Brain microvascular endothelial cell (primary cell): ENCODE results near the gene KCNQ1.

Source experiments
- DNase-seq: peaks from one replicate; pipeline ENCODE4 v3.0.0-alpha.2; 2020
- H3K27ac ChIP-seq: fragments of 250-450 bp; sonication (Bioruptor Pico); 2 replicates; pipeline ENCODE4 v1.5.1; 2020; ENCODE audit warnings: mild to moderate bottlenecking, moderate library complexity
- H3K27me3 ChIP-seq: fragments of 250-450 bp; sonication (Bioruptor Pico); replicated peaks from 2 replicates; pipeline ENCODE4 v1.5.1; 2020; ENCODE audit warnings: mild to moderate bottlenecking
- H3K36me3 ChIP-seq: fragments of 250-450 bp; sonication (Bioruptor Pico); replicated peaks from 2 replicates; pipeline ENCODE4 v1.5.1; 2020; ENCODE audit warnings: mild to moderate bottlenecking
- H3K4me3 ChIP-seq: 2 replicates; pipeline ENCODE4 v1.5.1; 2011; ENCODE audit warnings: low read depth, mild to moderate bottlenecking, control low read depth, low read length, moderate library complexity
- CTCF ChIP-seq: IDR thresholded peaks from 2 replicates; pipeline ENCODE4 v1.5.1; 2011; ENCODE audit warnings: low read depth, mild to moderate bottlenecking, moderate library complexity, low read length, control low read depth, inconsistent platforms; ENCODE audit errors: missing control alignments
- in situ Hi-C: cut with HindIII; loops from 2 replicates; pipeline ENCODE4 v1.10.0; 2017; ENCODE audit warnings: low sequenced_read_pairs, low pct_ligation_motif_present

KCNQ1 gene

GRCh38 chr11:2752923-2753322 is 308.1 kb downstream of the KCNQ1 start:
- no peak for DNase-seq
- Histone ChIP-seq H3K27me3 (no peaks in the 10 kb centered on the region), H3K27ac (no peak overlapping the region), H3K36me3 (no peaks in the 10 kb centered on the region), H3K4me3 (no peak overlapping the region)
- no peak for TF ChIP-seq CTCF
- in situ Hi-C loops, result no loop called here

- no peak for DNase-seq
- no peak overlapping the region for H3K27ac ChIP-seq
- no peaks in the 10 kb centered on the region for H3K36me3 ChIP-seq
- TF ChIP-seq CTCF, result no peak
- no peaks in the 10 kb centered on the region for H3K27me3 ChIP-seq
- H3K4me3 ChIP-seq, result no peak overlapping the region
- in situ Hi-C loops, result no loop called here
Measured at GRCh38 chr11:2754008-2754407, 309.2 kb downstream of the KCNQ1 start.

- H3K4me3 ChIP-seq, result no peak overlapping the region
- H3K27me3 ChIP-seq, result no peaks in the 10 kb centered on the region
- no peak overlapping the region for H3K27ac ChIP-seq
Measured at GRCh38 chr11:2755071-2755470, 310.3 kb downstream of the KCNQ1 start.

GRCh38 chr11:2758751-2759150 is 313.9 kb downstream of the KCNQ1 start:
- in situ Hi-C loops, result no loop called here
- TF ChIP-seq CTCF, result no peak
- H3K27me3 ChIP-seq, result no peaks in the 10 kb centered on the region
- DNase-seq, result no peak
- H3K36me3 ChIP-seq, result no peaks in the 10 kb centered on the region
- H3K4me3 ChIP-seq, result no peak overlapping the region
- no peak overlapping the region for H3K27ac ChIP-seq

More at GRCh38 chr11:2755071-2755470, 310.3 kb downstream of the KCNQ1 start:
- in situ Hi-C loops, result no loop called here
- TF ChIP-seq CTCF, result no peak
- no peaks in the 10 kb centered on the region for H3K36me3 ChIP-seq
- no peak for DNase-seq

GRCh38 chr11:2759228-2760195 is 314.7 kb downstream of the KCNQ1 start:
- no peaks in the 10 kb centered on the region for H3K36me3 ChIP-seq
- H3K27ac ChIP-seq, result no peak overlapping the region
- no peak for DNase-seq
- no peak overlapping the region for H3K4me3 ChIP-seq
- H3K27me3 ChIP-seq, result no peaks in the 10 kb centered on the region
- no peak for TF ChIP-seq CTCF
- in situ Hi-C loops, result no loop called here
